Measurements from ENCODE around the gene MXRA7. TPM values are rescaled to one million over a fixed set of nuclear protein-coding genes. Genes with fewer than 3 reads are reported as not detected.

MXRA7 gene
- total RNA-seq, 1 donor from 2014 or later, result 55.4 TPM

DNA sequence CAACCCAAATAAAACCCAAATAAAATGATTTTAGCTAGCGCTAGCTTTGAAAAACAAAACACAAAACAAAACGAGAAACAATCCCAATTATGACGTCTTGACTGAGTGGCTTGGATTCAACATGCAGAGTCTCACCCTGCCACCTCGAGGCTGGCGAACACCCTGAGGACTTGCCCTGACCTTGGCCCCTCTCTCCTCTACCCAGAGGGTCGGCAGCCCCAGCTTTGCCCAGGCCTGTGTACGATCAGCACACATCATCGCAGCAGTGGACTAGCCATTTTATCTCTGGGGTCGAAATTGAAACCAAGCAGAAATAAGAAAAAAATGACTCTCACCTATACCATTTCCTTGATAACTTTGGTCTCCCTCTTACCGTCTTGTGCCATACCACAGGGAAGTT lies 10.7 kb upstream of the MXRA7 start:
- H3K79me2 ChIP-seq (ENCODE audit: low read depth), result peaks cover 14% of the 10 kb centered on the region
- no peak for TF ChIP-seq EZH2 (IDR thresholded peaks at IDR 0.05)
- Mint-ChIP-seq H3K27ac (no peak overlapping the region), H3K36me3 (peaks cover 36% of the 10 kb centered on the region), H3K27me3 (ENCODE audit: insufficient read depth, low read depth) (peaks cover 2% of the 10 kb centered on the region), H3K4me1 (peaks cover 8% of the 10 kb centered on the region), H3K4me3 (no peak overlapping the region), H3K9me3 (no peaks in the 10 kb centered on the region)
- no peak overlapping the region for H3K4me2 ChIP-seq
- no peak for DNase-seq (ENCODE audit: low spot score)
- H3K4me3 ChIP-seq, result no peak overlapping the region
- H2AFZ ChIP-seq (replicated peaks), result no peak overlapping the region
- no peak overlapping the region for H3K27ac ChIP-seq
- no peak overlapping the region for H3K9ac ChIP-seq
- no peaks in the 10 kb centered on the region for H3K9me3 ChIP-seq (ENCODE audit: low read depth)
- no peaks in the 10 kb centered on the region for H3K27me3 ChIP-seq
- H3K4me1 ChIP-seq, result no peaks in the 10 kb centered on the region
- H3F3A ChIP-seq (ENCODE audit: low read depth), result peaks cover 10% of the 10 kb centered on the region
- no peaks in the 10 kb centered on the region for H3K36me3 ChIP-seq
- no peaks in the 10 kb centered on the region for H4K20me1 ChIP-seq (ENCODE audit: low read depth)

DNA sequence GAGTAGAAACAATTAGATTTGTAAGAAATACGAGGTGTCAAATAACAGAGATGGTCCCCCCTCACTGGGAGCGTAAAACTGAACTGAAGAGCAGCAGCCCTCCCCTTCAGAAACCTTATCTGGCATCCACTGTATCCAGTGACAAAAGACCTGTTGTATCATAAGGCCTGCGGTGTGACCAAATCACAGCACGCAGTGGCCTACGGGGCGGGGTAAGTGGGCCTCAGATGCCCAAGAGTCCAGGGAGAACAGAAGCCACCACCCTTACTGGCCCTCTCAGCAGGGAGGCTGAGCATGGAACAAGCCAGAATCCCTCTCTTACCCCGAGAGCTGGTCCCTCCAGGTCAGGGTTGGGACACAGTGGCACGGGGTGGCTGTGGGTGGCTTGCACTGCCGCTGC lies 10.2 kb upstream of the MXRA7 start:
- no peak overlapping the region for H3K27ac Mint-ChIP-seq
- no peak overlapping the region for H3K9ac ChIP-seq
- H3K79me2 ChIP-seq (ENCODE audit: low read depth), result peaks cover 14% of the 10 kb centered on the region
- H3K9me3 ChIP-seq (ENCODE audit: low read depth), result no peaks in the 10 kb centered on the region
- peaks cover 2% of the 10 kb centered on the region for H3K27me3 Mint-ChIP-seq (ENCODE audit: insufficient read depth, low read depth)
- no peak overlapping the region for H3K4me3 Mint-ChIP-seq
- H3K36me3 ChIP-seq, result no peaks in the 10 kb centered on the region
- no peak for DNase-seq (ENCODE audit: low spot score)
- H3K4me3 ChIP-seq, result no peak overlapping the region
- H4K20me1 ChIP-seq (ENCODE audit: low read depth), result no peaks in the 10 kb centered on the region
- TF ChIP-seq EZH2 (IDR thresholded peaks at IDR 0.05) (no peak), EZH2phosphoT487 (IDR thresholded peaks at IDR 0.05) (no peak)
- TF ChIP-seq, protein P1, sequence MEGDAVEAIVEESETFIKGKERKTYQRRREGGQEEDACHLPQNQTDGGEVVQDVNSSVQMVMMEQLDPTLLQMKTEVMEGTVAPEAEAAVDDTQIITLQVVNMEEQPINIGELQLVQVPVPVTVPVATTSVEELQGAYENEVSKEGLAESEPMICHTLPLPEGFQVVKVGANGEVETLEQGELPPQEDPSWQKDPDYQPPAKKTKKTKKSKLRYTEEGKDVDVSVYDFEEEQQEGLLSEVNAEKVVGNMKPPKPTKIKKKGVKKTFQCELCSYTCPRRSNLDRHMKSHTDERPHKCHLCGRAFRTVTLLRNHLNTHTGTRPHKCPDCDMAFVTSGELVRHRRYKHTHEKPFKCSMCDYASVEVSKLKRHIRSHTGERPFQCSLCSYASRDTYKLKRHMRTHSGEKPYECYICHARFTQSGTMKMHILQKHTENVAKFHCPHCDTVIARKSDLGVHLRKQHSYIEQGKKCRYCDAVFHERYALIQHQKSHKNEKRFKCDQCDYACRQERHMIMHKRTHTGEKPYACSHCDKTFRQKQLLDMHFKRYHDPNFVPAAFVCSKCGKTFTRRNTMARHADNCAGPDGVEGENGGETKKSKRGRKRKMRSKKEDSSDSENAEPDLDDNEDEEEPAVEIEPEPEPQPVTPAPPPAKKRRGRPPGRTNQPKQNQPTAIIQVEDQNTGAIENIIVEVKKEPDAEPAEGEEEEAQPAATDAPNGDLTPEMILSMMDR (IDR thresholded peaks at IDR 0.05), result no peak
- H3K4me1 Mint-ChIP-seq, result peaks cover 8% of the 10 kb centered on the region
- H3K4me1 ChIP-seq, result no peaks in the 10 kb centered on the region
- no peaks in the 10 kb centered on the region for H3K9me3 Mint-ChIP-seq
- H3K27me3 ChIP-seq, result no peaks in the 10 kb centered on the region
- peaks cover 6% of the 10 kb centered on the region for H3F3A ChIP-seq (ENCODE audit: low read depth)
- no peak overlapping the region for H2AFZ ChIP-seq (replicated peaks)
- peaks cover 36% of the 10 kb centered on the region for H3K36me3 Mint-ChIP-seq
- no peak overlapping the region for H3K27ac ChIP-seq
- H3K4me2 ChIP-seq, result no peak overlapping the region

DNA sequence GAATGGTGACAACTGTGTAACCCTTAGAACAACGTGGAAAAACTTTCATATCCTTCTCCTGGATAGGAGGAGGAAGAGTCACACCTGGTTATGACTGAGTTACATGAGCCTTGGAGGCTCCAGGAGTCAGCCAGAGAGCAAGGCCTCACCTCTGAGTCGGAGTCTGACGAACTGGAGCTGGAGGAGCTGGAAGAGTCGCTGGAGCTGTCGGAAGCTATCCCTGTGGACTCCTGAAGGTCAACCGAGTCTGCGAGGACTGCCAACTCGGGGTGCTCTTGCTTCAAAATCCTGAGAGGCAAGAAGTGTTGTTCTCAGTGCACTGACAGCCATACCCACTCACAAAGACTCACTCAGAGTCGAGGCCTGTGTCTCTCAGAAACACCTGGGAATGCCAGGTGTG lies 9.4 kb upstream of the MXRA7 start:
- Histone ChIP-seq H3K36me3 (no peaks in the 10 kb centered on the region), H3K4me2 (no peak overlapping the region), H3K9me3 (ENCODE audit: low read depth) (no peaks in the 10 kb centered on the region), H3K4me1 (no peaks in the 10 kb centered on the region), H4K20me1 (ENCODE audit: low read depth) (no peaks in the 10 kb centered on the region), H3K27me3 (no peaks in the 10 kb centered on the region), H3K9ac (no peak overlapping the region), H3K79me2 (ENCODE audit: low read depth) (peaks cover 9% of the 10 kb centered on the region), H3F3A (ENCODE audit: low read depth) (no peaks in the 10 kb centered on the region), H3K4me3 (no peak overlapping the region), H3K27ac (no peak overlapping the region), H2AFZ (replicated peaks) (no peak overlapping the region)
- TF ChIP-seq EZH2phosphoT487 (IDR thresholded peaks at IDR 0.05) (no peak), EZH2 (IDR thresholded peaks at IDR 0.05) (no peak)
- TF ChIP-seq, protein P1 (IDR thresholded peaks at IDR 0.05), result no peak
- H3K27ac Mint-ChIP-seq, result no peak overlapping the region
- H3K4me3 Mint-ChIP-seq, result no peak overlapping the region
- DNase-seq (ENCODE audit: low spot score), result no peak
- H3K27me3 Mint-ChIP-seq (ENCODE audit: insufficient read depth, low read depth), result peaks cover 2% of the 10 kb centered on the region
- H3K36me3 Mint-ChIP-seq, result peaks cover 33% of the 10 kb centered on the region
- no peaks in the 10 kb centered on the region for H3K9me3 Mint-ChIP-seq
- H3K4me1 Mint-ChIP-seq, result peaks cover 3% of the 10 kb centered on the region

DNA sequence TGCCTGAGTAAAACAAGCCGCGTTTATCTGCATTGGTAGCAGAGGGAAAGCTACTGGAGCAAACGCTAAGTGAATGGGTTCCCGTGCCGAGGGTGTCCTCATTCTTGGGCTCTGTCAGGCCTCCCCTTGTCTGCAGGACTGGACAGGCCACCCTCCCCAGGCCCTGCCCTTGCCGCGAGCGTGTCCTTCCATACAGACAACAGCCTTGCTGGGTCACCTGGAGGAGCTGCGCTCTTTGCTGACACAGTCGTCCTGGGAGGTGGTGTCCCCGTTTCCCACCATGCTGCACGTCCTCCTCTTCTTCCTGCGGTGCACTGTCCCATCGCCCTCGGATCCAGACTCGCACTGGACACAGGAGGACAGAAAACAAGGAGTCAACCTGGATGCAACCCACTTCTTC lies 7.8 kb upstream of the MXRA7 start:
- H3K27ac ChIP-seq, result no peak overlapping the region
- no peak overlapping the region for H3K4me3 ChIP-seq
- Mint-ChIP-seq H3K36me3 (peaks cover 32% of the 10 kb centered on the region), H3K27me3 (ENCODE audit: insufficient read depth, low read depth) (peaks cover 2% of the 10 kb centered on the region), H3K4me3 (no peak overlapping the region), H3K27ac (no peak overlapping the region), H3K9me3 (no peaks in the 10 kb centered on the region), H3K4me1 (no peaks in the 10 kb centered on the region)
- no peaks in the 10 kb centered on the region for H3K36me3 ChIP-seq
- no peaks in the 10 kb centered on the region for H3K79me2 ChIP-seq (ENCODE audit: low read depth)
- H3K4me1 ChIP-seq, result no peaks in the 10 kb centered on the region
- no peak overlapping the region for H2AFZ ChIP-seq (replicated peaks)
- TF ChIP-seq EZH2 (IDR thresholded peaks at IDR 0.05), result no peak
- TF ChIP-seq, protein P1 (IDR thresholded peaks at IDR 0.05), result no peak
- no peak for DNase-seq (ENCODE audit: low spot score)
- no peaks in the 10 kb centered on the region for H3K27me3 ChIP-seq
- no peak overlapping the region for H3K4me2 ChIP-seq
- H3F3A ChIP-seq (ENCODE audit: low read depth), result peaks cover 2% of the 10 kb centered on the region
- H3K9me3 ChIP-seq (ENCODE audit: low read depth), result no peaks in the 10 kb centered on the region
- H4K20me1 ChIP-seq (ENCODE audit: low read depth), result no peaks in the 10 kb centered on the region
- H3K9ac ChIP-seq, result no peak overlapping the region
